Raji (cell line): ENCODE measurements around the gene TCF7L2.

Source experiments
- POLR2A ChIP-seq: IDR thresholded peaks from 2 replicates; pipeline ENCODE4 v1.6.1; 2011; ENCODE audit warnings: low read depth, low read length, control low read depth; ENCODE audit not compliant: insufficient read depth

TCF7L2 gene

DNA sequence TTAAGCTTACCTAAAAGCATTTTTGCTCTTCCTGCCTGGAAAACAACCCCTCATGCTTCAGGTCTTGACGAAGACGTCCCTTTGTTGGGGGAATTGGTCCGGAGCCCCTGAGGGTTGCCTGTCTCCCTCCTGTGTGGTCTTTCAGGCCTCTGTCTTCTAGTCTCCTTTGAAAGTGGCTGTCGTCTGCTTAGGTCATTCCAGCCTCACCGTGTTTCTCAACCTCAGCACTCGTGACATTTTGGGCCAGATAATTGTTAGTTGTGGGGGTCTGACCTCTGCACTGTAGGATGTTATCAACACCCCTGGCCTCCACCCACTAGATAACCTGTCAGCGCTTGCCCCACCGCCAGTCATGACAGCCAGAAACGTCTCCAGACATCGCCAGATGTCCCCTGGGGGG, 219.1 kb downstream of the TCF7L2 start:
- no peak for TF ChIP-seq POLR2A

DNA sequence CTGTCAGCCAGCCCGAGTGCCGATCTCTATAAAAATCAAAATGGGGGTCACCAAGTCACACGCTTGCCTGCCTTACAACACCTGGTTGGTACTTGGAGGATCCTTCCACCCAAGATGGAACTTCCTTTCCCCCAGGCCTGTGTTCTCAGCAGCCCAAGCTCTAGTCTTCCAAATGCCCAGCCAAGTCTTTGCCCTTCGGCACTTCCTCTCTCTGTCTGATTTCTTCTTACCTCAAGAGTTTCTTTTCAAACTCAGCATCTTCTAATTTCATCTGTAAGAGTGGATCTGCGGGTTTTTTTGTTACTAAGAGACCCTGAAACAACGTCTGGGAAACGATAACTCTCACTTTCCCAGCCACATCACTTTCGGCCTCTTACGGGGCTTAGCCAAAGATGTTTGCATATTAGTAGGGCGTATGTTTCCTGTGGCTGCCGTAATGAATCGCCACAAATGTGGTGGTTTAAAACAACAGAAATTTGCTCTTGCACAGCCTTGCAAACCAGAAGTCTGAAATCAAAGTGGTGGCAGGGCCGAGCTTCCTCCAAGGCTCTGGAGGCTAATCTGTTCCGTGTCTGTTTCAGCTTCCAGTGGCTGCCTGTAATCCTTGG, 219.9 kb downstream of the TCF7L2 start:
- no peak for TF ChIP-seq POLR2A

DNA sequence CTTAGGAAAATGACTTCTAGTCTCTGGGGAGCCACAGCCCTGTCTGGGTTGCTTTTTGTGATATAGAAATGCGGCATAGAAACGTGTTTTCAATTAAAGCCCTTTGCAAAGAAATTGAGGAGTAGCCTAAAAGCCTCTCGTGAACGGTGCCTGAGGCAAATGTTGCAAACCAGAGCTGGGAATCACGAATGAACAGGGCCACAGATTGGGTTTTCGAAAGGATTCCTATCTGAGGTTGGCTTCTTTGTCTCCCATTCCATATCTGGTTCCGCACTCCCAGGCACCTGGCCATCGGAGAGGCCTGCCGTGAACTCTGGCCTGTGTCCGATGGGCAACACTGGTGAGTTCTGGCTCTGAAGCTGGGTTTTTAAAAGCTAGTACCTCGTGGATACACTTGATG, 221.6 kb downstream of the TCF7L2 start:
- TF ChIP-seq POLR2A = no peak

DNA sequence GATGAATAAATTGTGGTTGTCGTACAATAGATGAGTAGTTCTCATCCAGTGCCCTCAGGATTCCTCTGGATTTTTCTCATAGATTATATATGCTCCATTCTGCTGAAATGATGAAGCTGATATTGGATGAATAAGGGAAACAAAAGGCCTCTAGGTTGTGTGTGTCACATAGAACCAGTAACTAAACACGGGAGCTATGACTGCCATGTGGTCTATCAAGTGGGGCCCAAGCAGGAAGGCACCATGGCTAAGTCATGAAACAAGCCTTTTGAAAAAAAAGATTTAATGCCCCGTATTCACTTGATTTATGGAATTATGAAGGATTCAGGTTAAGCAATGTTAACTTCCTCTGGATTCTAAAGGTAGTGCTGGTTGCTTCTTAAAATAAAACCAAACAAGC, 225.1 kb downstream of the TCF7L2 start:
- TF ChIP-seq POLR2A = no peak

DNA sequence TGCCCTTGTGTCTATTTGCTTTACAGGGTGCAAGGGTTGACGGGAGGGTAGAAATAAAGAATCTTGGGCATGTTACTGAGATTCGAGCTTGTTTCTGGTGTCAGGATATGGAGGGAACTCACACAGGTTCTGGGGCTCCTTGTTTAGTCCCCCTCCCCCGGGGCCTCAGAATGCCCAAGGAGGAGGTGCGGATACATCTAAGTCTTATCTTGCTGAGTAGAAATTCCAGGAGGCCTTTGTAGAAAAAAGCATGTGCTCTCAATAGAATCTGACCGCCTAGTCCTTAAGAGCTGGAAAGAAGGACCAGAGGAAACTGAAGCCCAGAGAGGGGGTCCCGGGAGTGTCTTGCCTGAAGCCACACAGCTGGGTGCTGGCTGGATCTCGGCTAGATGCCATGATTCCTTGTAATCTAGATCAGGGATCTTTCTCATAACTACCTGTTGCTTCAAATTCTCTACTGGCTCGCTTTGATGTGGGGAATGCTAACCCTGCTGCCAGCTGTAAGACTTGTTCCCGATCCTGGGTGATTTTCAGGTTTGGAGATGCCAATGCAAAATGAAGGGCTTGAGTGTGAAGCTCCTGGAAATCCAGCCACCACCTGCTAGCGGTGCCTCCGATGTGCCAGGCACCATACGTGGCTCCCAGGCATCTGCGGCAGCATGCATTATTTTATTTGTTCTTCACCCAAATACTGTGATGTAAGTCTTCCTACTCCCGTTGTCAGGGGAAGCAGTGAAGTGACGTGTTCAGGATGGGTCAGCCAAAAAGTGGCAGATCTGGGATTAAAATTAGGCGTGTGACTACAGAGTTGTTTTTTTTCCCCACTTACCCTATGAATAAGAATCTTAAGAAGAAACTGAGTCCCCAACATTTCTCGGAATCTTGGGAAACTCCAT, 226.0 kb downstream of the TCF7L2 start:
- TF ChIP-seq POLR2A = no peak

DNA sequence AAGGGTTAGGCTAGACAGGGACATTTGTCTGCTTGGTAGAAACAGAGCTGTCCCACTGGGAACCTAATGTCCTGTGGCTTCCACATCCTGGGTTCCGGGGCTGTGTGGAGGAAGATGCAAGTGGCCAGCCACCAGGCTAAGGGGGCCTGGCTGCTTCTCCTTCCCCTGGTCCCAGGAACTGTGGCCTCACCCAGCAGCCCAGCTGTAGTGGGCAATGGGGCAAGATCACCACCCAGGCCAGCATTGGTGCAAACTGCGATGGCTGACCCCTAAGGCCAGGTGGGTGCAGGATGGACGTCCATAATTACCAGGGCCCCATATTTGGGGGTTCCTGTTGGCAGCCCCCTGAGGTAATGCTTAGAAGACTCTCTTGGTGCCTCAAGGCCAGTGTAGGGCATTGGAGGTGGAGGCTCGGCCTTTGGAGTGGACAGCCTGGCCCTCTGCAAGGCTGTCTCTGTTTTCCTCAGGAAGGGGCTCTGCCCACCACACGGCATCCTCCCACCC, 226.7 kb downstream of the TCF7L2 start:
- TF ChIP-seq POLR2A = no peak

DNA sequence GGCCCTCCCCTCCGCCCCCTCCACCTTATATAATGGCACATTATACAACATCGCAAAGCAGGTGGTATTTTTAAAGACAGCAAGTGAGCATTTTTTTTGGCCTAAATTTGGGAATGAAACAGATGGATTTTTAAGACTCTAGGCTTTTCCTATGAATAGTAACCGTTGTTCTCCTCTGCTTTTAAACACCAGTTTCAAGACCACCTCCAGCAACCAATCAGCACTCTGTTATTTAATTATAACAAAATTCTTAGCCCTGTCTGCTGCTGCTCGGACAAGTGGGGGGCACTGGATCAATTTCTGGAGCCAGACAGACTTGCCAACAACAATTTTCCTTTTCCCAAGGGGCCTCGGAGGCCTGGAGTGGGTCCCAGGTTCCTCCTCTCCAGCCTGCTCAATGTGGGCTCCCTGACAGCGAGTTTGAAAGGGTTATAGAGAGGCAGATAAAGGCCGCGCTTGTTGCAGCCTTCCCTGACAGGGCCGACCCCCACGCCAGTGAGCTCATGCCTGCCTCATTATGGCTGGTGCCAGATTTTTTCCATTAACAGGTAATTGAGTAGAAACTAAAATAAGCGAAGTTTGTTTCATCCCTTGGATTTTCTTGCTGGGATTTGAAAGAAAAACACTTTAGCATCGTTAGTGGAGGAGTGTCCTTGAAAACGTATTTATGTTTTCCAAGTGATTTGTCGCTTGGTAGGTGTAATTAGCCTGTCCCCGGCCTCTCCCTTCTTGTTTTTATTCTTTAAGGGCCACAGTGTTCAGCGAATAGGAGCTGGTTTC, 227.3 kb downstream of the TCF7L2 start:
- no peak for TF ChIP-seq POLR2A

DNA sequence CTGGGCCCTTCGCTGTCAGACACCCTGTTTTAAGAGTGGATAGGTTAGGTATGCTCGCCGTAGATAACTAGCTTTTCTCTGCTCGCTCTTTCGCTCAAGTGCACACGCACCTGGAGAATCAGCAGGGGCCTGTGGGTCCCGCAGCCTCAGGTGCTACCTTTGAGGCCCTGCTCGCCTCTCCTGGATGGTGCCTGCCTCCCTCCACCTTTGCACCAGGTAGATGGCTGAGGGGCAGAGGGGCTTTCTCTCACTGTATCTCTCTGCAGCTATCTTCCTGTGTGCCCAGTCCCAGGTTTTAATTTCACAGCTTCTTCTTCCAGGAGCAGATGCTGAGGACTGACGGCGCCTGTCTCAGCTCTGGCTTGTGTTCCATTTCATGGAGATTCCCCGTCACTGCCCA, 227.9 kb downstream of the TCF7L2 start:
- TF ChIP-seq POLR2A = no peak

DNA sequence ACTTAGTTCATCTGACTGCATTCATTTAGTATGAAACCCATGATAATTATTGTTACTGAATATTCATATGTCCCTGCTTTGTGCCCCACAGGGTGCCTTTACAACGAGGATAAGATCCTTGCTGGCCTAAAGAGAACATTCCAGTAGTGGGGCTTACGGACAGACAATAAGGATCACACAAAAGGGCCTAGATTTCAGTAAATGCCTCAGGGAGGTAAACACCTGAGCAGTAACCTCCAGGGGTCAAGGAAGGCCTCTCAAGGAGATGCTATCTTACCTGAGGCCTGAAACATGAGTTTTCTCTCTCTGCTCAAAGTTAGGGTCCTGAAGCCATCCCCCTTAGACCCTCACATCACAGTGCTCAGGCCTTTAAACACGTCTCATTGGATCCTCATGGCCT, 228.7 kb downstream of the TCF7L2 start:
- no peak for TF ChIP-seq POLR2A

DNA sequence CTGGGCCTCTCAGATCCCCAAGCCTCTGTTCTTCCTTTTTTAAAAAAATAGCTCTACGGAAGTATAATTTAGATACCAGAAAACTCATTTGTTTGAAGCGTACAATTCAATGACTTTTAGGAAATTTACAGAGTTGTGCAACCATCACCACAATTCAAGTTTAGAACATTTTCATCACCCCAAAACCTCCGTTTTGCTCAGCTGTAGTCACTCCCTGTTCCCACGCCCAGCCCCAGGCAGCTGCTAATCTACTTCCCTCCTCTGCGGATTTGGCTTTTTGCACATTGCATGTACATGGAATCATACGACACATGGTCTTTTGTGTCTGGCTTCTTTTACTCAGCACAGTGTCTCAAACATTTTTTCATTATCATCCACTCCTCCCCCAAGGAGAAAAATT, 229.2 kb downstream of the TCF7L2 start:
- no peak for TF ChIP-seq POLR2A

DNA sequence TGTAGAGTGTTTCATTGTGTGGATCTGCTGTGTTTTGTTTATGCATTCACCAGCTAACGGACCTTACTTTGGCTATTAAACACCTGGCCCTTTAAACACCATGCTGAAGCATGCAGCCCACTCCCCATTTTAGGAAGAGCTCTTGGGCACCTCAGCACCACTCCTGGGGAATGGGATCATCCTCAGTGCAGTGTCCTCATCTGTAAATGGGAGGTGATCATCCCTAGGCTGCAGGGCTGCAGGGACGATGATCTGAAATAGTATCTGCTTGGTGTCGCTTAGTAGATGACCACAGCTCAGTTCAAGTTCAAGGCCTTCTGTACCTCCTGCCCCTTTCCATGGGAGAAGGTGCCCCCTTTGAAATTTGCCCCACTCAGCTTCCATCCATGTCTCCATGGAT, 229.9 kb downstream of the TCF7L2 start:
- TF ChIP-seq POLR2A = no peak

DNA sequence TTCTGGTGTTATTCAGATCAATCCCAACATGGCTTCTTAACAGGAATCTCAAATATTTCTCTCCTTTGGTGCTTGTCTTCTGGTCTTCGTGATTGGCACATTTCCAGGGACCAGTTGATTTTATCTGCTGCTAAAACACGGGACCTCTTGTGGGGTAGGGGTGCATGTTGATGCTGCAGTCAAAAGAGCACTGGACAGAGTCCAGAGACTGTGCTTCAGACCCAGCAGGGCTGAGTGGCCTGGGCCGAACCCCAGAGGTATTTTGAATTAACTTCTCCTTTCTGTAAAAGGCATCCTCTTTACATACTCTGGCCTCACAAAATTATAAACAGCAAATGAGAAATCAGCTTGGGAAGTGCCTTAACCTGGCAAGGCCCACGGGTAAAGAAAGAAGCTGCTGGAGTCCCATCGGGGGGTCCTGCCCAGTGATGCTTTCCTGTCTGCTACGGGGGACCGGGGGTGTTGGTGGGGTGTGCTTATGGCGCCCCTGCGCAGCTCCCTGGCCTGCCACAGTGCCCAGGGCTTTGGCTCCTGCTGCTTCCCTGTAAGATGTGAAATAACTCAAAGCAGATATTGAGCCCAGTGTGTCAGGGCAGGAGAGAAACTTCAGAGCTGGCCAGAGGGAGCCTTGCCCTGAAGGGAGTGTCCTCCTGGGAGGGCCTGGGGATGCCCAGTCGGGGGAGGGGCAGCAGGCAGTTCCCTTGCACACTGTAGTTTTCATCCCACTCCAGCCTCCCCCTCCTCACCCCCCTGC, 230.5 kb downstream of the TCF7L2 start:
- TF ChIP-seq POLR2A = no peak

DNA sequence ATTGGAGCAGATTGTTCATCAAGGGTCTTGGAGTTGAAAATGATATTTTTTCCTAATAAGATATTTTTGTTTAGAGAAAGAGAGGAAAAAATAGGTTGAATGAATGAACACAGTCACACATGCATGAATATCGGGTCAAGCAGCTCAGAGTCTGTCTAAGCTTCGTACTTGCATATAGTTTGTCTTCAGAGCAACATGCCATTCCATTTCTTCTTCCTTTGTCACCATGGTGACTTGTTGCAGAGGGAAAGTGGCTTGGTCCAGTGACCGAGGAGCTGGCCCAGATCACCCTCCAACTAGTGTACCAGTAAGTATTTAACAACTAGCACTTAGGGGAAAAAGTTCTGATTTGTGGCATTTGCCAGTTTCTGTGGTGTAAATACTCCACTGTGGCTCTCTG, 232.1 kb downstream of the TCF7L2 start:
- TF ChIP-seq POLR2A = no peak

DNA sequence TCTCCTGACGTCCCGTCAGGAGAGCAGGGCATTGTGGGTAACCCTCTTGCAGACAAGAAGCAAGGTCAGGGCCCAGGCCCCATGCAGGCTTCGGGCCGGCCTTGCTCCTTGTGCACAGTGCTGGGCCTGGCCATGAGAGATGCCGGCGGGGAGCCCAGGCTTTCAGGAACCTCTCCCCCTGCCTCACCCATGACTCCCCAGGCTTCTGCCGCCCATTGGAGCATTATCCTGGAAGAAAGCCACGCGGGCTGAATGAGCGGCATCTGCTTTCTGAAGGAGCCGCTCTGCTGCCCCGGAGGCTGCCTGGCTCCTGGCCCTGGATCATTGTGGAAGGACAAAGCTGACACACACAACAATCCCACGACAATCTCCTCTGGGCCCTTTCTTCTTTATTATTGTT, 233.5 kb downstream of the TCF7L2 start:
- TF ChIP-seq POLR2A = no peak

DNA sequence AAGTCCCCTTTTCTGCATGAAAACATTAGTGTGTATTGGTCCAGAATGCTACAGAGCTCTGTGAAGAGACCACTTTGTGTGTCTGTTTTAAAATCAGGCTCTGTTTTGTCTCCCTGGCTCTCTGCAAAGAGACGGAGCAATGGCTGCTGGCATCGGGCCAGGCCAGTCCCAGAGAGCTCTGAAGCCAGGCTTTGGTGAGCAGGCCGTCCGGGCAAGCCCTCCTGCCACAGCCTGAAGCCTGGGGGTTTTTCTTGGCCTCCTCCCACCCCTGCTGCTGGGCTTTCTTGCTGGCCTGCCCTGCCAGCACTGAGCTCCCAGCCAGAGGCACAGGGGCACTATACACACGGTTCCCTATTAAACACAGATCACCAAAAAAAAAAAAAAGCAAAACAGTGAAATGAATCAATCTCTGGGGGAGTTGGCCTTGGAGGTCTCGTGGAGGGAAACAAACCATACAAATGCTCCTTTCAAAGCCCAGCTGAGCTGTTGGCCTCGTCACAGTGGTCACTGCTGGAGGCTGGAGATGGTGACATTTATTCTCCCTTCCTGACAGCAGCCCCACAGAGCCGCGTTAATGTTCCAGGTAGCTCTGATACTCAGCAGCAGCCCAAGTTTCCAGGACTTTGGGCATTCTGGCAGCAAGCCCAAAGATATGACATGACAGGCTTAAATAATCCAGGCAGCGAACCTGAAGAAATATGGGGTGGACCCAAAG, 237.2 kb downstream of the TCF7L2 start:
- TF ChIP-seq POLR2A = no peak

DNA sequence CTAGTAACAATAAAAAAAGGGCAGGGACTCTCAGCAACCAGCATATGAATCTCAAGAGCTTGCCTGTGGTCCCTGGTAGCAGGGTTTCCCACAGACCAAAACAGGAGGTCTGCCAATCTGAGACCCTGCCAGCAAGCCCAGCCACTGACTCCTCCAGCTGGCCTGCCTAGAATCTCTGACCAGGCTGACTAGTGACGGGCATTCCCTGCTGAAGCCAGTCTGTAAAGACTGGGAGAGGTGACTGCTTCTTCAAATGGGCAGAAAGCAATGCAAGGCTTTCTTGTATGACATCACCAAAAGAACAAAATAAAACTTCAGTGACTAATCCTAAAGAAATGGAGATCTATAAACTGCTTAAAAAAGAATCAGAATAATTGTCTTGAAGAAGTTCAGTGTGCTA, 249.4 kb downstream of the TCF7L2 start:
- no peak for TF ChIP-seq POLR2A
